ENCODE results near the gene GAL3ST2.

DNA sequence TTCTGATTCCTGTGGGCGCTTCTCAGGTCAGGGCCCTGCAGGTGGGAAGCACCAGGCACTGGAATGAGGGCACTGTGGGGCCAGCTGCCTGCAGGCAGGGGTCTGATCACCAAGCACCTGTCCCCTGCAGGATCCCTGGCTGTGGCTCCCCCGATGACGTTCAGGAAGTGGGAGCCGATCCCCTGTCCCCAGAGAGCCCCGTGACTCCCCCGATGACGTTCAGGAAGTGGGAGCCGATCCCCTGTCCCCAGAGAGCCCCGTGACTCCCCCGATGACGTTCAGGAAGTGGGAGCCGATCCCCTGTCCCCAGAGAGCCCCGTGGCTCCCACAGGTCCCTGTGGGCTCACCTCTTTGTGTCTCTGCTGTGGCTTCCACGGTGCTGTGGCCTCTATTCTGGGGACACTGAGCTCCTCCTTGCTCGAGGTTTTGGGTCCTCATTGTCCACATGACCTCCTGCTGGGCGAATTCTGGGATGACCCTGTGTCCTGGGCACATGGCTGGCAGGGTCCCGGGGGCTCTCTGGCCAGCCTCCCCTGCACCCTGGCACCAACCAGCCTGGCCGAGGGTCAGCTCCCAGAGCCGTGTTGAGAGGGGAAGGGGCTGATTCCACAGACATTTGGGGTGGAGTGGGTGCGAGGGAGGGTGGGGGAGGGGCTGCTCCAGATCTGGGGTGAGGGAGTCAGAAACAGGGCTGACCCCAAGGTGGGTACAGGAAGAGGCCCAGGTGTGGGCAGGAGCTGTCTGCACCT, 37.2 kb downstream of the GAL3ST2 start:
- TF ChIP-seq GATA3 (IDR thresholded peaks at IDR 0.05; ENCODE audit: low read depth, low read length): no peak
- TF ChIP-seq GATA2 (IDR thresholded peaks at IDR 0.05; ENCODE audit: low read depth, low read length): no peak

All from SH-SY5Y (cell line).